ENCODE measurements around the gene AOAH.
A peak's percentile ranks its signal among the peaks of the same experiment; 100 is the strongest.

AOAH gene

GRCh38 chr7:36690514-36691187 lies 33.6 kb downstream of the AOAH start:
- DNase-seq = no peak

GRCh38 chr7:36690041-36690440 lies 34.3 kb downstream of the AOAH start:
- no peak for DNase-seq

GRCh38 chr7:36686499-36686898 lies 37.8 kb downstream of the AOAH start:
- DNase-seq = peak in 1 of 2 donors; percentile 47

- no peak for DNase-seq
Measured at GRCh38 chr7:36684954-36685353, 39.3 kb downstream of the AOAH start.

GRCh38 chr7:36683695-36684357 lies 40.5 kb downstream of the AOAH start:
- no peak for DNase-seq

GRCh38 chr7:36683111-36683510 lies 41.2 kb downstream of the AOAH start:
- DNase-seq = no peak

- DNase-seq = no peak
Measured at GRCh38 chr7:36682102-36682501, 42.2 kb downstream of the AOAH start.

GRCh38 chr7:36677769-36678437 lies 46.4 kb downstream of the AOAH start:
- DNase-seq = no peak

GRCh38 chr7:36673703-36674102 lies 50.6 kb downstream of the AOAH start:
- no peak for DNase-seq

GRCh38 chr7:36671432-36671829 lies 52.9 kb downstream of the AOAH start:
- DNase-seq = no peak

GRCh38 chr7:36670585-36671431 lies 53.5 kb downstream of the AOAH start:
- peak in 1 of 2 donors; percentile 64 for DNase-seq

GRCh38 chr7:36668750-36669149 lies 55.5 kb downstream of the AOAH start:
- DNase-seq = no peak

GRCh38 chr7:36668080-36668479 lies 56.2 kb downstream of the AOAH start:
- no peak for DNase-seq

GRCh38 chr7:36667007-36667745 lies 57.1 kb downstream of the AOAH start:
- no peak for DNase-seq

- DNase-seq = no peak
Measured at GRCh38 chr7:36663481-36663880, 60.8 kb downstream of the AOAH start.

- no peak for DNase-seq
Measured at GRCh38 chr7:36661135-36661840, 63.0 kb downstream of the AOAH start.

- no peak for DNase-seq
Measured at GRCh38 chr7:36659638-36660341, 64.5 kb downstream of the AOAH start.

GRCh38 chr7:36659172-36659516 lies 65.2 kb downstream of the AOAH start:
- DNase-seq = no peak

- DNase-seq = no peak
Measured at GRCh38 chr7:36658335-36659171, 65.7 kb downstream of the AOAH start.

- no peak for DNase-seq
Measured at GRCh38 chr7:36657036-36657660, 67.1 kb downstream of the AOAH start.
